ENCODE results near the gene GPC4. TPM values are rescaled to one million over a fixed set of nuclear protein-coding genes. Genes with fewer than 3 reads are reported as not detected.

GPC4 gene
- total RNA-seq, 1 experiment from 2014 or later: 1.2 TPM

DNA sequence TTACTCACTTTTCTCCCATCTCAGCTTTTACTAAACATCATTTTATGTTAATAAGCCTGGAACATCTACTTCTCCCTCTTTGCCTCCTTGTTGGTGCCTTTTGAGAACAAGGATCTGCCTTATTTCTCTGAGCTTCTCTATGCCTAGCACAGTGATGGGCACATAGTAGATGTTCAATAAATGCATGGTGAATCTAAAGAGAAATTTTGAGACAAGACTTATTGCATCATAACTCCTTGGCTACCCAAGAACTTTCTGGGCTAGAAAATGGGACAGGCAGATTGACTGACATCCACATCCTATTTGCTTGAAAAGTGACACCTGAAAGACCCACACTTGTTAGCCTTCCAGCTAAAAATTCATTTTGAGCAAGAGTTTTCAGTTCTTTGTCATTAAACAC is 109.9 kb downstream of the GPC4 start:
- intact Hi-C loops (cut with micrococcal nuclease; ENCODE audit: unreplicated experiment): no loop called here
- Mint-ChIP-seq H3K27me3 (ENCODE audit: insufficient read depth, unreplicated experiment) (no peaks in the 10 kb centered on the region), H3K36me3 (ENCODE audit: insufficient read depth, unreplicated experiment) (no peaks in the 10 kb centered on the region), H3K27ac (ENCODE audit: unreplicated experiment) (no peak overlapping the region), H3K9me3 (ENCODE audit: unreplicated experiment) (no peaks in the 10 kb centered on the region), H3K4me1 (ENCODE audit: low read depth, unreplicated experiment) (no peaks in the 10 kb centered on the region), H3K4me3 (ENCODE audit: unreplicated experiment) (no peak overlapping the region)
- Histone ChIP-seq H3K36me3 (ENCODE audit: control insufficient read depth, insufficient read depth, low read length) (no peaks in the 10 kb centered on the region), H3K4me3 (ENCODE audit: low read depth, low read length) (no peak overlapping the region), H3K27me3 (replicated peaks; ENCODE audit: control insufficient read depth, insufficient read depth, low read length) (no peaks in the 10 kb centered on the region), H3K9me3 (no peaks in the 10 kb centered on the region), H3K4me1 (no peaks in the 10 kb centered on the region)
- CTCF ChIA-PET: no interaction called here
- no TSS peak for BruUV-seq (replicated peaks)
- POLR2A ChIA-PET: no interaction called here
- no peak for DNase-seq
- no peak for TF ChIP-seq CTCF (IDR thresholded peaks at IDR 0.05; ENCODE audit: insufficient read depth in 1 of 2, low read depth in 1 of 2, low read length in 1 of 2, severe bottlenecking in 1 of 2, unreplicated experiment in 1 of 2)

DNA sequence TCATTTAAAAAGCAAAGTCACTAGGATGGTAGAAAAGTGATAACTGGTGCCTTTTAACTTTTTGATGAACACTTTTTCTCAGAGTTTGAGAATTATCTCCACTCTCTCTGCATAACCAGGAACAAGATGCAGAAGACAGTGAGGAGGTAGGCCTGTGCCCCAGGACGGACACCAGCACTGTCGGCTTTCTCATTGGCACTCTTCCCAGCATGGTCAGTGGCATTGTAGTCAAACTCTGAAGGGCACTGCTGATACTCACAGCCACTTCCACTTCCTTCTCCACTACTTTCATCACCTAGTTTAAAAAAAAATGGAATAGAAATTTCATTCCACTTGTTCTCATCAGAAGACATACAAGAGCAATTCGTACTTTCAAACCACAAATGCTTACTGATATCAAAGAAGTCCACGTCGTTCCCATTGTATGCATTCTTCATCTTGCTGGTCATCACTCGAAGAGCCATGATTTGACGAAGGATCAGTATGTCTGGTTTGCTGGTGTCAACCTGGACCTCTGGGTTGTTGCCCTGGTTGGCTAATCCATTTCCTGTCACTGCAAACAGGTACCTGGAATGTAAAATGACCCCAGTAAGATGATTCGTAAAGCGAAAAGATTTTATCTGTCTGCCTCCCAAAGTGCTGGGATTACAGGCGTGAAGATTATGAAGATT is 112.4 kb downstream of the GPC4 start:
- Mint-ChIP-seq H3K27ac (ENCODE audit: unreplicated experiment) (no peak overlapping the region), H3K4me1 (ENCODE audit: low read depth, unreplicated experiment) (no peaks in the 10 kb centered on the region), H3K27me3 (ENCODE audit: insufficient read depth, unreplicated experiment) (no peaks in the 10 kb centered on the region), H3K4me3 (ENCODE audit: unreplicated experiment) (no peak overlapping the region), H3K36me3 (ENCODE audit: insufficient read depth, unreplicated experiment) (no peaks in the 10 kb centered on the region), H3K9me3 (ENCODE audit: unreplicated experiment) (no peaks in the 10 kb centered on the region)
- no peaks in the 10 kb centered on the region for H3K36me3 ChIP-seq (ENCODE audit: control insufficient read depth, insufficient read depth, low read length)
- ChIA-PET POLR2A (no interaction called here), CTCF (no interaction called here)
- no peaks in the 10 kb centered on the region for H3K27me3 ChIP-seq (replicated peaks; ENCODE audit: control insufficient read depth, insufficient read depth, low read length)
- no peak overlapping the region for H3K4me3 ChIP-seq (ENCODE audit: low read depth, low read length)
- no peaks in the 10 kb centered on the region for H3K9me3 ChIP-seq
- no peak for DNase-seq
- TF ChIP-seq CTCF (IDR thresholded peaks at IDR 0.05; ENCODE audit: insufficient read depth in 1 of 2, low read depth in 1 of 2, low read length in 1 of 2, severe bottlenecking in 1 of 2, unreplicated experiment in 1 of 2): no peak
- intact Hi-C loops (cut with micrococcal nuclease; ENCODE audit: unreplicated experiment): no loop called here
- no peaks in the 10 kb centered on the region for H3K4me1 ChIP-seq
- no TSS peak for BruUV-seq (replicated peaks)

DNA sequence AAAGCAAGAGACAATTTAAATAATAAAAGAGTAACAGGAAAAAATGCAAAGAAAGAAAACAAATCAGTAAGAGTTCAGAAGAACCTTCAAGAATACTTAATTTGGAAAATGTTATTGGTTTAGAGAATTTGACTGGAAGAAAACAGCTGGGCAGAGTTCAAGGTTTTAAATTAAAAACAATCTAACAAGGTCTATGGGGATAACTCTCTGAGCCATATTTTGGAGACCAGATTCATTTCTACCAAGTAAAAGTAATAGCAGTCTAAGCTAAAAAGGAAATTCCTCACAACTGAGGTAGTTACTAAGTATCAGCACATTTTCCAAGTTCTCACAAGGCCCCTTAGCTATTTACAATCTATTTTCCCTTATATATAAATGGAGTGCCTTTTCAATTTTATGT is 114.7 kb downstream of the GPC4 start:
- no peak overlapping the region for H3K4me3 ChIP-seq (ENCODE audit: low read depth, low read length)
- BruUV-seq (replicated peaks): no TSS peak
- DNase-seq: no peak
- H3K9me3 ChIP-seq: no peaks in the 10 kb centered on the region
- Mint-ChIP-seq H3K4me1 (ENCODE audit: low read depth, unreplicated experiment) (no peaks in the 10 kb centered on the region), H3K27ac (ENCODE audit: unreplicated experiment) (no peak overlapping the region), H3K27me3 (ENCODE audit: insufficient read depth, unreplicated experiment) (no peaks in the 10 kb centered on the region), H3K9me3 (ENCODE audit: unreplicated experiment) (no peaks in the 10 kb centered on the region), H3K36me3 (ENCODE audit: insufficient read depth, unreplicated experiment) (no peaks in the 10 kb centered on the region), H3K4me3 (ENCODE audit: unreplicated experiment) (no peak overlapping the region)
- POLR2A ChIA-PET: no interaction called here
- CTCF ChIA-PET: no interaction called here
- H3K4me1 ChIP-seq: no peaks in the 10 kb centered on the region
- no peak for TF ChIP-seq CTCF (IDR thresholded peaks at IDR 0.05; ENCODE audit: insufficient read depth in 1 of 2, low read depth in 1 of 2, low read length in 1 of 2, severe bottlenecking in 1 of 2, unreplicated experiment in 1 of 2)
- no peaks in the 10 kb centered on the region for H3K36me3 ChIP-seq (ENCODE audit: control insufficient read depth, insufficient read depth, low read length)
- intact Hi-C loops (cut with micrococcal nuclease; ENCODE audit: unreplicated experiment): no loop called here
- no peaks in the 10 kb centered on the region for H3K27me3 ChIP-seq (replicated peaks; ENCODE audit: control insufficient read depth, insufficient read depth, low read length)
